Stomach smooth muscle (tissue), 2 donors: ENCODE data around the gene CHRNA4.

Experiments used
- H3K27ac ChIP-seq: one replicate; pipeline ENCODE4 v1.7.0; 2013; ENCODE audit warnings: mild to moderate bottlenecking, low read length, inconsistent platforms
- H3K27me3 ChIP-seq, 2 donors: one replicate each; pipeline ENCODE4 v1.7.0; 2013; ENCODE audit warnings: low read length in 2 of 2; ENCODE audit not compliant: insufficient read depth in 2 of 2, control insufficient read depth in 1 of 2
- H3K36me3 ChIP-seq, 2 donors: one replicate each; pipeline ENCODE4 v1.7.0; 2013; ENCODE audit warnings: low read length in 2 of 2; ENCODE audit not compliant: control insufficient read depth in 2 of 2, insufficient read depth in 2 of 2
- H3K4me1 ChIP-seq: one replicate; pipeline ENCODE4 v1.7.0; 2013; ENCODE audit warnings: low read length; ENCODE audit not compliant: control insufficient read depth, insufficient read depth
- H3K4me3 ChIP-seq, 2 donors: one replicate each; pipeline ENCODE4 v1.7.0; 2013; ENCODE audit warnings: low read length in 2 of 2
- H3K9ac ChIP-seq, 2 donors: one replicate each; pipeline ENCODE4 v1.7.0; 2013; ENCODE audit warnings: low read length in 2 of 2, mild to moderate bottlenecking in 1 of 2
- H3K9me3 ChIP-seq, 2 donors: one replicate each; pipeline ENCODE4 v1.7.0; 2013; ENCODE audit warnings: low read length in 2 of 2; ENCODE audit not compliant: control insufficient read depth in 2 of 2
- donor health status: healthy.
- donor health status: Pancreatic carcinoma.

The CHRNA4 gene

GRCh38 chr20:63315240-63315689 is 45.9 kb downstream of the CHRNA4 start:
- Histone ChIP-seq H3K36me3 (no peaks in the 10 kb centered on the region), H3K27me3 (peaks cover 0 to 4% of the 10 kb centered on the region in 2 donors), H3K4me3 (no peak overlapping the region), H3K9ac (no peak overlapping the region), H3K27ac (no peak overlapping the region), H3K4me1 (peaks cover 10% of the 10 kb centered on the region), H3K9me3 (no peaks in the 10 kb centered on the region)

- no peak overlapping the region for H3K4me3 ChIP-seq
- H3K36me3 ChIP-seq: no peaks in the 10 kb centered on the region
- H3K27me3 ChIP-seq: peaks cover under 1 to 4% of the 10 kb centered on the region in 2 donors
- H3K9ac ChIP-seq: no peak overlapping the region
- H3K27ac ChIP-seq: no peak overlapping the region
- peaks cover 10% of the 10 kb centered on the region for H3K4me1 ChIP-seq
- H3K9me3 ChIP-seq: no peaks in the 10 kb centered on the region
Measured at GRCh38 chr20:63314566-63315239, 46.4 kb downstream of the CHRNA4 start.

GRCh38 chr20:63314015-63314471 is 47.1 kb downstream of the CHRNA4 start:
- peaks cover 7 to 8% of the 10 kb centered on the region in 2 donors for H3K27me3 ChIP-seq
- no peaks in the 10 kb centered on the region for H3K9me3 ChIP-seq
- H3K4me3 ChIP-seq: no peak overlapping the region
- H3K9ac ChIP-seq: no peak overlapping the region
- no peaks in the 10 kb centered on the region for H3K36me3 ChIP-seq
- H3K4me1 ChIP-seq: peaks cover 14% of the 10 kb centered on the region
- no peak overlapping the region for H3K27ac ChIP-seq

GRCh38 chr20:63313349-63314014 is 47.7 kb downstream of the CHRNA4 start:
- no peaks in the 10 kb centered on the region for H3K9me3 ChIP-seq
- H3K9ac ChIP-seq: no peak overlapping the region
- H3K36me3 ChIP-seq: no peaks in the 10 kb centered on the region
- H3K4me1 ChIP-seq: peaks cover 14% of the 10 kb centered on the region
- no peak overlapping the region for H3K27ac ChIP-seq
- no peak overlapping the region for H3K4me3 ChIP-seq
- peaks cover 12% of the 10 kb centered on the region in 2 donors for H3K27me3 ChIP-seq

- Histone ChIP-seq H3K9ac (no peak overlapping the region), H3K27me3 (peaks cover 16 to 18% of the 10 kb centered on the region in 2 donors), H3K9me3 (no peaks in the 10 kb centered on the region), H3K36me3 (no peaks in the 10 kb centered on the region), H3K27ac (no peak overlapping the region), H3K4me1 (peaks cover 14% of the 10 kb centered on the region), H3K4me3 (no peak overlapping the region)
Measured at GRCh38 chr20:63312690-63313348, 48.3 kb downstream of the CHRNA4 start.

- H3K27me3 ChIP-seq: peaks cover 20 to 22% of the 10 kb centered on the region in 2 donors
Measured at GRCh38 chr20:63312273-63312672, 48.9 kb downstream of the CHRNA4 start.

DNA sequence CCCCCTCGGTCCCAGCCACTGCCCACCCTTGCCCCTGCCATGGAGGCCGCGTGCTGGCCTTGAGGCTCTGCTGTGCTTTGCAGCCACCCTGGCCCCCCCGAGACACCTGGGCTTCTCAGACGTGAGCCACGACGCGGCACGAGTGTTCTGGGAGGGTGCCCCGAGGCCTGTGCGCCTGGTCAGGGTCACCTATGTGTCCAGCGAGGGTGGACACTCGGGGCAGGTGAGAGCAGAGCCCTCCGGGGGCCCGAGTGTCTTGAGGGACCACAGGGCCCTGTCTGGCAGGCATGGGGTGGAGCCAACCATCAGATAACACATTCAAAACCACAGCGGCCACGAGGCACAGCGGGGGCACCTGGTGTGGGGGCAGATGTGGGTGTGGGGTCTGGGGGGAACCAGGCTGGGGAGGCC is 49.3 kb downstream of the CHRNA4 start:
- Histone ChIP-seq H3K4me1 (peaks cover 14% of the 10 kb centered on the region), H3K27me3 (peaks cover 22 to 27% of the 10 kb centered on the region in 2 donors), H3K4me3 (no peak overlapping the region), H3K27ac (no peak overlapping the region), H3K9me3 (no peaks in the 10 kb centered on the region), H3K36me3 (no peaks in the 10 kb centered on the region), H3K9ac (no peak overlapping the region)

More at GRCh38 chr20:63312273-63312672, 48.9 kb downstream of the CHRNA4 start:
- H3K36me3 ChIP-seq: no peaks in the 10 kb centered on the region
- no peak overlapping the region for H3K9ac ChIP-seq
- no peak overlapping the region for H3K4me3 ChIP-seq
- no peak overlapping the region for H3K27ac ChIP-seq
- H3K9me3 ChIP-seq: no peaks in the 10 kb centered on the region
- H3K4me1 ChIP-seq: peaks cover 14% of the 10 kb centered on the region

GRCh38 chr20:63311186-63311832 is 49.8 kb downstream of the CHRNA4 start:
- Histone ChIP-seq H3K9ac (no peak overlapping the region), H3K4me3 (no peak overlapping the region), H3K9me3 (no peaks in the 10 kb centered on the region), H3K36me3 (no peaks in the 10 kb centered on the region), H3K27me3 (peaks cover 22 to 31% of the 10 kb centered on the region in 2 donors), H3K27ac (no peak overlapping the region), H3K4me1 (peaks cover 14% of the 10 kb centered on the region)

- Histone ChIP-seq H3K9ac (no peak overlapping the region), H3K27ac (no peak overlapping the region), H3K4me1 (peaks cover 14% of the 10 kb centered on the region), H3K36me3 (no peaks in the 10 kb centered on the region), H3K9me3 (no peaks in the 10 kb centered on the region), H3K4me3 (no peak overlapping the region), H3K27me3 (peaks cover 27 to 37% of the 10 kb centered on the region in 2 donors)
Measured at GRCh38 chr20:63310265-63310991, 50.7 kb downstream of the CHRNA4 start.
